SU-DHL-6 (cell line): ENCODE measurements around the gene PRR36.

Source experiments
- EZH2phosphoT487 ChIP-seq: fragments of 200-600 bp; sonication (generic), shearing (Covaris generic); conservative IDR thresholded peaks from 2 replicates; pipeline ENCODE4 v1.6.1; 2018; ENCODE audit warnings: mild to moderate bottlenecking, antibody characterized with exemption, low read length, moderate library complexity, mixed read lengths
- TF ChIP-seq, protein P1 (sequence below): fragments of 200-600 bp; sonication (generic); IDR thresholded peaks from one replicate; pipeline ENCODE4 v1.5.1; 2017; ENCODE audit warnings: antibody characterized with exemption, mild to moderate bottlenecking, low read length, moderate library complexity; ENCODE audit not compliant: insufficient read depth, poor library complexity, severe bottlenecking

DNA sequence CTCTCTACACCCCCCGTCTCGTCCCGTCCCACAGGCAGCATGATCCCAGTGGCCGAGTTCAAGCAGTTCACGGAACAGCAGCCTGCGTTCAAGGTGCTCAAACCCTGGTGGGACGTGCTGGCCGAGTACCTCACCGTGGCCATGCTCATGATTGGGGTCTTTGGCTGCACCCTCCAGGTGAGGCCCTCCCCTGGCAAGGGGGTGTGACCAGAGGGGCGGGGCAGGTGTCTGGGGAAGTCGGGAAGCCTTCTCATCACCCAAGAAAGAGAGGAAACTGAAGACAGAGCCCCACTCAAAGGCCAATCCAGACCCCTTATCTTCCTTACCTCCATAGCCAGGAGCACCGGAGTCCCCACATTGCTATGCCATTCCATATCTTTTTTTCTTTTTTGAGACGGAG, 21.4 kb upstream of the PRR36 start:
- TF ChIP-seq, protein P1, sequence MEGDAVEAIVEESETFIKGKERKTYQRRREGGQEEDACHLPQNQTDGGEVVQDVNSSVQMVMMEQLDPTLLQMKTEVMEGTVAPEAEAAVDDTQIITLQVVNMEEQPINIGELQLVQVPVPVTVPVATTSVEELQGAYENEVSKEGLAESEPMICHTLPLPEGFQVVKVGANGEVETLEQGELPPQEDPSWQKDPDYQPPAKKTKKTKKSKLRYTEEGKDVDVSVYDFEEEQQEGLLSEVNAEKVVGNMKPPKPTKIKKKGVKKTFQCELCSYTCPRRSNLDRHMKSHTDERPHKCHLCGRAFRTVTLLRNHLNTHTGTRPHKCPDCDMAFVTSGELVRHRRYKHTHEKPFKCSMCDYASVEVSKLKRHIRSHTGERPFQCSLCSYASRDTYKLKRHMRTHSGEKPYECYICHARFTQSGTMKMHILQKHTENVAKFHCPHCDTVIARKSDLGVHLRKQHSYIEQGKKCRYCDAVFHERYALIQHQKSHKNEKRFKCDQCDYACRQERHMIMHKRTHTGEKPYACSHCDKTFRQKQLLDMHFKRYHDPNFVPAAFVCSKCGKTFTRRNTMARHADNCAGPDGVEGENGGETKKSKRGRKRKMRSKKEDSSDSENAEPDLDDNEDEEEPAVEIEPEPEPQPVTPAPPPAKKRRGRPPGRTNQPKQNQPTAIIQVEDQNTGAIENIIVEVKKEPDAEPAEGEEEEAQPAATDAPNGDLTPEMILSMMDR, result no peak
- TF ChIP-seq EZH2phosphoT487, result no peak
